Stimulated activated CD8-positive, alpha-beta memory T cell treated with anti-CD3 and anti-CD28 coated beads, Interleukin-4, amount 100 ng/mL, for 48 hours (primary cell): ENCODE data around the gene TLK2.

Experiments used
- DNase-seq: peaks from one replicate; pipeline ENCODE4 v3.0.0-alpha.2; 2020

TLK2 gene

GRCh38 chr17:62658136-62658920 is 179.7 kb downstream of the TLK2 start:
- no peak for DNase-seq

GRCh38 chr17:62660629-62661118 is 182.0 kb downstream of the TLK2 start:
- DNase-seq: no peak

GRCh38 chr17:62661337-62661736 is 182.7 kb downstream of the TLK2 start:
- DNase-seq: no peak

- no peak for DNase-seq
Observed at GRCh38 chr17:62662855-62663254, 184.2 kb downstream of the TLK2 start.
